HepG2 (cell line): ENCODE results near the gene RAPGEF6. TPM values are rescaled to one million over a fixed set of nuclear protein-coding genes. Genes with fewer than 3 reads are reported as not detected.
A peak's percentile ranks its signal among the peaks of the same experiment; 100 is the strongest.

Experiments used
- CAMTA2 ChIP-seq: sonication (generic); formaldehyde crosslinking; IDR thresholded peaks from 2 replicates; pipeline ENCODE4 v1.4.0; 2020; ENCODE audit warnings: mild to moderate bottlenecking, missing genetic modification reagents, borderline replicate concordance
- DMTF1 ChIP-seq: sonication (generic); formaldehyde crosslinking; IDR thresholded peaks from 2 replicates; pipeline ENCODE4 v1.4.0; 2020; ENCODE audit warnings: mild to moderate bottlenecking, missing genetic modification reagents
- DR1 ChIP-seq: sonication (generic); formaldehyde crosslinking; IDR thresholded peaks from 2 replicates; pipeline ENCODE4 v1.8.0; 2021; ENCODE audit warnings: mild to moderate bottlenecking, missing genetic modification reagents, inconsistent platforms
- HOMEZ ChIP-seq: IDR thresholded peaks from 2 replicates; pipeline ENCODE4 v1.6.1; 2016; ENCODE audit warnings: low read depth
- KDM4B ChIP-seq: sonication (generic); formaldehyde crosslinking; IDR thresholded peaks from 2 replicates; pipeline ENCODE4 v1.4.0; 2020; ENCODE audit warnings: missing genetic modification reagents
- NCOA5 ChIP-seq: sonication (generic); formaldehyde crosslinking; IDR thresholded peaks from 2 replicates; pipeline ENCODE4 v1.4.0; 2020; ENCODE audit warnings: missing genetic modification reagents
- SRY ChIP-seq: sonication (generic); formaldehyde crosslinking; IDR thresholded peaks from 2 replicates; pipeline ENCODE4 v1.8.0; 2022; ENCODE audit warnings: mild to moderate bottlenecking, missing genetic modification reagents
- ZBTB43 ChIP-seq: sonication (generic); formaldehyde crosslinking; conservative IDR thresholded peaks from 2 replicates; pipeline ENCODE4 v1.4.0; 2020; ENCODE audit warnings: missing genetic modification reagents
- ZKSCAN5 ChIP-seq: sonication (generic); formaldehyde crosslinking; IDR thresholded peaks from 2 replicates; pipeline ENCODE4 v1.5.1; 2020; ENCODE audit warnings: mild to moderate bottlenecking, missing genetic modification reagents
- ZMAT3 ChIP-seq: sonication (generic); formaldehyde crosslinking; conservative IDR thresholded peaks from 2 replicates; pipeline ENCODE4 v1.7.0; 2021; ENCODE audit warnings: missing genetic modification reagents
- ZNF318 ChIP-seq: sonication (generic); formaldehyde crosslinking; IDR thresholded peaks from 2 replicates; pipeline ENCODE4 v1.4.0; 2020; ENCODE audit warnings: mild to moderate bottlenecking, missing genetic modification reagents
- polyA plus RNA-seq, 8 experiments: library from polyadenylated mRNA; depleted of rRNA in 3 of 8; stranded (reverse) in 7 of 8; unstranded in 1 of 8; fragments of >200 nt; fragmentation: Illumina TruSeq in 4 of 8; extraction: Trizol in 4 of 8; gene quantifications; 2 replicates each; pipeline versions ENCODE4 v1.2.1 to v1.2.3, GENCODE V29; 2011 to 2016; ENCODE audit warnings: low read depth in 4 of 8, missing spikeins in 1 of 8, mixed read lengths in 1 of 8; ENCODE audit not compliant: insufficient read depth in 1 of 8
- total RNA-seq, 5 experiments: library from RNA; depleted of rRNA; stranded (reverse); fragments of >200 nt; fragmentation: Illumina TruSeq; extraction: Trizol; gene quantifications; 2 replicates each; pipeline ENCODE4 v1.2.3, GENCODE V29; 2016; ENCODE audit warnings: low read depth in 1 of 5

The RAPGEF6 gene
- total and polyA plus RNA-seq, 2 of the 13 experiments (the other 11 are each of a cell fraction or from before 2014, with no cell fraction given): 7.7 to 24.6 TPM

- TF ChIP-seq ZNF318 (CRISPR knock-in tag) (no peak), ZKSCAN5 (no peak), ZBTB43 (no peak), DMTF1 (CRISPR knock-in tag) (no peak), DR1 (no peak), CAMTA2 (CRISPR knock-in tag) (no peak), HOMEZ (no peak), NCOA5 (CRISPR knock-in tag) (no peak), KDM4B (CRISPR knock-in tag) (no peak), ZMAT3 (CRISPR knock-in tag) (no peak), SRY (CRISPR knock-in tag) (0 out of 2 replicates have a peak, but pooled peaks have one; percentile 10)
These were observed 398 bp downstream of the RAPGEF6 start (continued) for GRCh38 chr5:131634666-131634995.
